HG03521 (cell line): ENCODE measurements around the gene ADAMTS7.
"Not testable (repeated sequence)": the region's sequence is repeated elsewhere in the genome, so short reads cannot be mapped to it uniquely, and the experiment has no call there.

Source experiments
- ATAC-seq: cut with Tn5 transposase; IDR thresholded peaks from one replicate; pipeline ENCODE4 v1.9.1; 2021; ENCODE audit warnings: mild to moderate bottlenecking, moderate library complexity; ENCODE audit not compliant: unreplicated experiment

ADAMTS7 gene, protein sequence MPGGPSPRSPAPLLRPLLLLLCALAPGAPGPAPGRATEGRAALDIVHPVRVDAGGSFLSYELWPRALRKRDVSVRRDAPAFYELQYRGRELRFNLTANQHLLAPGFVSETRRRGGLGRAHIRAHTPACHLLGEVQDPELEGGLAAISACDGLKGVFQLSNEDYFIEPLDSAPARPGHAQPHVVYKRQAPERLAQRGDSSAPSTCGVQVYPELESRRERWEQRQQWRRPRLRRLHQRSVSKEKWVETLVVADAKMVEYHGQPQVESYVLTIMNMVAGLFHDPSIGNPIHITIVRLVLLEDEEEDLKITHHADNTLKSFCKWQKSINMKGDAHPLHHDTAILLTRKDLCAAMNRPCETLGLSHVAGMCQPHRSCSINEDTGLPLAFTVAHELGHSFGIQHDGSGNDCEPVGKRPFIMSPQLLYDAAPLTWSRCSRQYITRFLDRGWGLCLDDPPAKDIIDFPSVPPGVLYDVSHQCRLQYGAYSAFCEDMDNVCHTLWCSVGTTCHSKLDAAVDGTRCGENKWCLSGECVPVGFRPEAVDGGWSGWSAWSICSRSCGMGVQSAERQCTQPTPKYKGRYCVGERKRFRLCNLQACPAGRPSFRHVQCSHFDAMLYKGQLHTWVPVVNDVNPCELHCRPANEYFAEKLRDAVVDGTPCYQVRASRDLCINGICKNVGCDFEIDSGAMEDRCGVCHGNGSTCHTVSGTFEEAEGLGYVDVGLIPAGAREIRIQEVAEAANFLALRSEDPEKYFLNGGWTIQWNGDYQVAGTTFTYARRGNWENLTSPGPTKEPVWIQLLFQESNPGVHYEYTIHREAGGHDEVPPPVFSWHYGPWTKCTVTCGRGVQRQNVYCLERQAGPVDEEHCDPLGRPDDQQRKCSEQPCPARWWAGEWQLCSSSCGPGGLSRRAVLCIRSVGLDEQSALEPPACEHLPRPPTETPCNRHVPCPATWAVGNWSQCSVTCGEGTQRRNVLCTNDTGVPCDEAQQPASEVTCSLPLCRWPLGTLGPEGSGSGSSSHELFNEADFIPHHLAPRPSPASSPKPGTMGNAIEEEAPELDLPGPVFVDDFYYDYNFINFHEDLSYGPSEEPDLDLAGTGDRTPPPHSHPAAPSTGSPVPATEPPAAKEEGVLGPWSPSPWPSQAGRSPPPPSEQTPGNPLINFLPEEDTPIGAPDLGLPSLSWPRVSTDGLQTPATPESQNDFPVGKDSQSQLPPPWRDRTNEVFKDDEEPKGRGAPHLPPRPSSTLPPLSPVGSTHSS (N-terminal part only)

DNA sequence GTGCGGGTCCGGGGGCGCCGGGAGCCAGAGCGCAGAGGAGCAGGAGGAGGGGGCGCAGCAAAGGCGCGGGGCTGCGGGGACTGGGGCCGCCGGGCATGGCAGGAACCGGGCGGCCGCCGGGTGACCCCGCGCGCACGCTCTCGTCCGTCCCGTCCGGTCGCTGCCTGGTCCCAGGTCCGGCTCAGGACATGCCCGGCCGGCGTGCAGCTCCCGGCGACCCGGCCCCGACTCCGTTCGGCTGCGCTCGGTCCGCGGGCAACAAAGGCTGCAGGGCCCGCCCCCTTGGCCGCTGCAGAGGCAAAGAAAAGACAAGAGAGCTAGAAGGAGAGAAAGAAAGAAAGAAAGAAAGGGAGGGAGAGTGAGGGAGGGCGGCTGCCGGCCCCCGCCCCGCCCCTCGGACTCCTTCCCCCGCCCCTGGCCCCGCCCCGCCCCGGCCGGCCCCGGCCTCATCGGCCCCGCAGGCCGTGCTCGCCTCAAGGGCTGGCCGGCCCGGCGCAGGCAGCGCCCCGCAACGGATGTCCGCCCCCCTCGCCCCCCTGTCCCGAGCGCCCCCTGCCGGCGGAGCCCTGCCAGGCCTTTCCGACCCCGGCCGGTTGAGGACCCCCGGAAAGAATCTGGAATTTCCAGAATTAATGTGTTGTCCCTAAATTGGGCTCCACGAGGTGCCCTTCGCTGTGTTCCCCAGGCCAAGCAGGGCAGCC is at the start of gene ADAMTS7:
ADAMTS7 (minus strand) TSS at position 341 of the 701 bp plus-strand sequence; CDS start at position 97, 244 bp downstream.
- ATAC-seq, result no peak

- peak; percentile 73 for ATAC-seq
Measured at GRCh38 chr15:78859971-78860719, 48.9 kb upstream of the ADAMTS7 start.

- ATAC-seq, result no peak
Measured at GRCh38 chr15:78855746-78856145, 44.5 kb upstream of the ADAMTS7 start.

GRCh38 chr15:78854833-78855372 is 43.6 kb upstream of the ADAMTS7 start:
- ATAC-seq, result no peak

DNA sequence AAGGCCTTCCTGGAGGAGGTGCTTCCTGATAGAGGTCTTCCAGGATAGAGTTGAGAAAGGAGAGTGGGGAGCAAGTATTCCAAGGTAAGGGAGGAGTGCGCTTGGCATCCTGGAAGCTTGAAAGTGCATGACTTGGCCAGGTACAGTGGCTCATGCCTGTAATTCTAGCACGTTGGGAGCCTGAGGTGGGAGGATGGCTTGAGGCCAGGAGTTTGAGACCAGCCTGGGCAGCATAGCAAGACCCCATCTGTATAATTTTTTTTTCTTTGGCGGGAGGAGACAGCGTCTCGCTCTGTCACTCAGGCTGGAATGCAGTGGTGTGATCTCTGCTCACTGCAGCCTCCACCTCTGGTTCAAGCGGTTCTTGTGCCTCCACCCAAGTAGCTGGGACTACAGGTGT is 42.2 kb upstream of the ADAMTS7 start:
- ATAC-seq, result no peak

- ATAC-seq, result no peak
Measured at GRCh38 chr15:78850941-78851755, 39.9 kb upstream of the ADAMTS7 start.

GRCh38 chr15:78850352-78850751 is 39.1 kb upstream of the ADAMTS7 start:
- ATAC-seq, result no peak

GRCh38 chr15:78847387-78847906 is 36.2 kb upstream of the ADAMTS7 start:
- not testable (repeated sequence) for ATAC-seq

DNA sequence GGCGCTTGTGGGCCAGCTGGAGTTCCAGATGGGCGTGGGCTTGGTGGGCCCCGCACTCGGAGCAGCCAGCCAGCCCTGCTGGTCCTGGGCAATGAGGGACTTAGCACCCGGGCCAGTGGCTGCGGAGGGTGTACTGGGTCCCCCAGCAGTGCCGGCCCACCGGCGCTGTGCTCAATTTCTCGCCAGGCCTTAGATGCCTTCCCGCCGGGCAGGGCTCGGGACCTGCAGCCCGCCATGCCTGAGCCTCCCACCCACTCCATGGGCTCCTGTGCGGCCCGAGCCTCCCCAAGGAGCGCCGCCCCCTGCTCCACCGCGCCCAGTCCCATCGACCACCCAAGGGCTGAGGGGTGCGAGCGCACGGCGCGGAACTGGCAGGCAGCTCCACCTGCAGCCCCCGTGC is 35.6 kb upstream of the ADAMTS7 start:
- ATAC-seq, result not testable (repeated sequence)

GRCh38 chr15:78842519-78842918 is 31.3 kb upstream of the ADAMTS7 start:
- no peak for ATAC-seq

- no peak for ATAC-seq
Measured at GRCh38 chr15:78841891-78842290, 30.6 kb upstream of the ADAMTS7 start.

- ATAC-seq, result no peak
Measured at GRCh38 chr15:78841376-78841706, 30.1 kb upstream of the ADAMTS7 start.

DNA sequence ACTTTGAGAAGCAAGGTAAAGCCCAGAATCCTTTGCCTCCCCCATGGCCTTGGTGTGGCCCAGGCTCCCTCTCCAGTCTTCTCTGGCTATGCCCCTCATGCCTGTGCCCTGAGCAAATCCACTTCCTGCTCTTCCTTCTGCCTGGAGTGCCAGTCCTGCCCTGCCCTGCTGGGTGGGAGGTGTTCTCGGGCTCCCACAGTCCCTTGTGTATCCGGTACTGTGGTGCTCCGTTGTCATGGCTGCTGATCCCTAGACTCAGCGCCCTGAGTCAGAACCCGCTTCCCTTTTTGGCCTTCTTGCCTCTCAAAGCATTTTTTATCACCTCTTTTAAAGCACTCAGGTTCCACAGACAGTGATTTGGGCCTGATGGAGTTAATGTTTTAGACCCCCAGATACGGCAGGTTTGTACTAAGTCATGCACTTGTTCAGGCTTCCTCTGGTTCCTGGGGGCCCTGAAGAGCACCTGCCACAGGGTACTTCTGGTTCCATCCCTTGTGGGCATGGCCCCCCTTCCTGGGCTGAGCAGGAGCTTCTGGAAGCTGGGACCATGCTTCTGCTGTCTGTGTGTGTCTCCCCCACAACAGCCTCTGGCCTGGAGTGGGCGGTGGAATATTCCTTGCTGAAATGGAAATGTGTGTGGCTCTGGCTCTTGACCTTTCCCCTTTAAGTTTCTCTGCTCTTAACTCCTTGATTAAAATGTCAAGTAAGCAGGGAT is 29.6 kb upstream of the ADAMTS7 start:
- ATAC-seq, result no peak

- ATAC-seq, result not testable (repeated sequence)
Measured at GRCh38 chr15:78839151-78839550, 27.9 kb upstream of the ADAMTS7 start.

DNA sequence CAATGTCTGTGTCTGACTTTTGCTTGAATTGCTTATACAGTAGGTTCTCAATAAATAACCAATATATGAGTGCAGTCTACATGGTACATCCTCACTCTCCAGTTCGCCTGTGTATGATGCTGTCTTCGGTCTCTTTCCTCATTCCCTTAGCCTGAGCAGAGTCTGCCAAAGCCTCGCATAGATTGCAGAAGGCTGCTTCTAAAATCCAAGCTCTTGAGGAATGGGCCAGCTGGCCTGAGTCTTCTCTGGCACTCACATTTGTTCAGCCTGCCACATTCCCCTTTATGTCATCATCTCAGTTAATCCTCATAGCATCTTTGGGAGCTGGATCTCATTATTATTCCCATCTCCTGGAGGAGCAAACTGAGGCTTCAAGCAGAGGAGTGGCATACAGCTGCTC is 27.2 kb upstream of the ADAMTS7 start:
- ATAC-seq, result no peak

- ATAC-seq, result no peak
Measured at GRCh38 chr15:78837543-78837942, 26.3 kb upstream of the ADAMTS7 start.

- ATAC-seq, result no peak
Measured at GRCh38 chr15:78837131-78837530, 25.9 kb upstream of the ADAMTS7 start.

DNA sequence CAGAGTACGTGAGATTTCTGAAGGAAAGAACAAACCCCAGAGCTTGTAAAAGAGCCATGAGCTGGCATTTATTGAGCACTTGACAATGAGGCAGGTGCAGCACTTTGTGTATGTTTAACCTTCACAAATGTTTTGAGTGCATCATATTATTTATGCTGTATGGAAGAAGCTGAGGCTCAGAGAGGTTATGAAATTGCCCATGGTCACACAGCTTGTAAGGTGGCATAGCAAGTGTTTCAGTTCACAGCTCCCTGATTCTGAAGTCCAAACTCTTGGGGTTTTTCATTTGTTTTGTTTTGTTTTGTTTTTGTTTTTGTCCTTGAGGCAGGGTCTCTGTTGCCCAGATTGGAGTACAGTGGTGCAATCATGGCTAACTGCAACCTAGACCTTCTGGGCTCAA is 25.1 kb upstream of the ADAMTS7 start:
- ATAC-seq, result no peak
